Activated T-cell treated with anti-CD3 and anti-CD28 coated beads, Interleukin-2, amount 50 U/mL, for 4 hours (primary cell): Measurements from ENCODE around the gene DRAXIN. TPM values are rescaled to one million over a fixed set of nuclear protein-coding genes. Genes with fewer than 3 reads are reported as not detected.

Experiments
- ATAC-seq, 2 donors: fragments of 200-7000 bp; cut with Tn5 transposase; one replicate each; pipeline ENCODE4 v1.10.0; 2021
- DNase-seq: peaks from one replicate; pipeline ENCODE4 v3.0.0-alpha.2; 2020
- H3K27me3 Mint-ChIP-seq: one replicate; pipeline ENCODE4 v1.8.0; 2021; ENCODE audit warnings: low read depth, mixed read lengths
- H3K36me3 Mint-ChIP-seq: one replicate; pipeline ENCODE4 v1.8.0; 2022; ENCODE audit warnings: mixed read lengths; ENCODE audit not compliant: insufficient read depth
- H3K4me1 Mint-ChIP-seq: one replicate; pipeline ENCODE4 v1.8.0; 2021; ENCODE audit warnings: low read depth, mixed read lengths
- H3K4me3 Mint-ChIP-seq: one replicate; pipeline ENCODE4 v1.8.0; 2021; ENCODE audit warnings: mild to moderate bottlenecking, moderate library complexity, mixed read lengths
- H3K9me3 Mint-ChIP-seq: one replicate; pipeline ENCODE4 v1.8.0; 2021; ENCODE audit warnings: mixed read lengths
- total RNA-seq, 3 donors: library from RNA; stranded (reverse); gene quantifications; one replicate each; pipeline ENCODE4 v1.2.1, GENCODE V29; 2021

Gene DRAXIN
- total RNA-seq, 3 donors from 2014 or later = 0.03 to 0.08 (median 0.05) TPM

DNA sequence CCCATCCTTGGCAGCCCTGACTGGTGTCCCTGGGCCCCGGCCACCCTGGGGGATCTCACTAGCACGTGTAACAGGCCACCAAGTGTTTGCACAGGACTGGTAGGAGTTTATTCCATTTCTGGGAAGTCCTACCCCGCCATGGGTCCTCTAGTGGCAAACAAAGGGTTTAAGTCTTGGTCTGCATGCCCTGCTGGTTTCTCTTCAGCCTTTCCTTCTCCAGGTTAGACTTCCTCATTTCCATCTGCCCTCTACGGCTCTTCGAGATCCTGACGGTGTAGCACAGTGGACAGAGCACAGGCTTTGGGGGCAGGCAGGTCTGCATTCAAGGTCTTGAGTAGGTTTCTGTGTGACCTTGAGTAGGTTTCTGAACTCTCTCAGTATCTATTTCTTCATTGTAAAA is 47.3 kb downstream of the DRAXIN start:
- Mint-ChIP-seq H3K27me3 (no peaks in the 10 kb centered on the region), H3K36me3 (no peaks in the 10 kb centered on the region), H3K4me1 (peaks cover 65% of the 10 kb centered on the region), H3K9me3 (no peaks in the 10 kb centered on the region), H3K4me3 (no peak overlapping the region)
- no peak for ATAC-seq
- DNase-seq = no peak

DNA sequence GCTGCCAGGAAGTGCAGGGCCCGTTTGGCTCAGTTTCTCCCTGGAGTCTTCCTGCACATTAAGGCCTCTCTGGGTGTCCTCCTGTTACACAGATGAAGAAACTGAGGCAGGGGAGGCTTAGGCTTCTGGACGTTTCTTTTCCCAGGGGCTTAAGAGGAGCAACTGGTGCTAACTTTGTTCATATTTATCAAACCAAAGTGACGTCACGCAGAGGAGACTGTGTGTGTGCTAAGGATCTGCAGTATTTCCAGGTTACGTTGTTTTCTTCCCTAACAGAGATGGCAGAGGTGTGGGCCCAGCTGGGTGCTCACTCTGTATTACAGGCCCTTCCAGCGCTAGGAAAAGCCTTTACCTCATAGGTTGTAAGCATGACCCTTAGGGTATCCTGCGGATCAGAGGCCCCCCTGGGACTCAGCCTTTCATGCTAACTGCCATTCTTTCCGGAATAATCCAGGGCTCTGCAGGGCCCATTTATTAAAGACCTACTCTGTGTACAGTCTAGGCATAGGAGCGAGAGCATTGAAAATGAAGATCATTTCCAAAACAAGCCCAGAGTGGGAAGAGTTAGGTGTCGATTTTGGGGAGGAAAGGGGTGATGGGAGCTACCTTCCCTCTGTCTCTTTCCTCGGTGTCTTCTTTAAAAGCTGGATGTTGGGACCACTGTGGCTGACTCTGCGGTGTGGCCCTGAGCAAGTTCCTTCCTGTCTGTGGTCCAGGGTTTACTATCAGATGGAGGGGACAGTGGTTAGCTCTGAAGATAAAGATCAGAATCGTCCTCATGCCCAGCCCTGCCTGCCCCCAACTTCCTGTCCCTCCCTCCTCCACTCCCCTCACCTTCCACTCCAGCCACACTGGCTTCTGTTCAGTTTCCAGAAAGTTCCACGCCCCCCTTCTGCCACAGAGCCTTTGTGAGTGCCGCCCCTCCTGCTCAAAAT is 49.0 kb downstream of the DRAXIN start:
- H3K4me1 Mint-ChIP-seq = peaks cover 64% of the 10 kb centered on the region
- no peaks in the 10 kb centered on the region for H3K36me3 Mint-ChIP-seq
- no peaks in the 10 kb centered on the region for H3K9me3 Mint-ChIP-seq
- no peaks in the 10 kb centered on the region for H3K27me3 Mint-ChIP-seq
- H3K4me3 Mint-ChIP-seq = peak overlapping the region; percentile 57
- ATAC-seq = no peak
- no peak for DNase-seq

DNA sequence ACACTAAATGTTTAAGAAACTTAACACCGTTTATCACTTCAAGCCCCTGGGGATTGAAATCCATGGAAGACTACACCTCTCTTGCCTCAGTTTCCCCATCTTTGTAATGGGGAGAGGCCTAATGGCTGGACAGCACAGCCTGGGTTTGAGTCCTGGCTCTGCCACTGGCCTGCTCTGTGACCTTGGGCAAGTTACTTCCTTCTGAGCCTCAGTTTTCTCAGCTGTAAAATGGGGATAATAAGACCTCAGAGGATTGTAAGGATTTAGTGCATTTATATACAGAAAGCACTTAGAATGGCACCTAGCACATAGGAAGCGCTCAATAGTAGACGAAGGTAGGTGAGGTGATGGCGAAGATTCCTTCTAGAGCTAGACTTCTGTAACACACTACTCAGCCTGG is 50.0 kb downstream of the DRAXIN start:
- H3K36me3 Mint-ChIP-seq = peaks cover 8% of the 10 kb centered on the region
- no peak overlapping the region for H3K4me3 Mint-ChIP-seq
- H3K4me1 Mint-ChIP-seq = peaks cover 61% of the 10 kb centered on the region
- no peak for ATAC-seq
- no peak for DNase-seq
- no peaks in the 10 kb centered on the region for H3K27me3 Mint-ChIP-seq
- no peaks in the 10 kb centered on the region for H3K9me3 Mint-ChIP-seq

DNA sequence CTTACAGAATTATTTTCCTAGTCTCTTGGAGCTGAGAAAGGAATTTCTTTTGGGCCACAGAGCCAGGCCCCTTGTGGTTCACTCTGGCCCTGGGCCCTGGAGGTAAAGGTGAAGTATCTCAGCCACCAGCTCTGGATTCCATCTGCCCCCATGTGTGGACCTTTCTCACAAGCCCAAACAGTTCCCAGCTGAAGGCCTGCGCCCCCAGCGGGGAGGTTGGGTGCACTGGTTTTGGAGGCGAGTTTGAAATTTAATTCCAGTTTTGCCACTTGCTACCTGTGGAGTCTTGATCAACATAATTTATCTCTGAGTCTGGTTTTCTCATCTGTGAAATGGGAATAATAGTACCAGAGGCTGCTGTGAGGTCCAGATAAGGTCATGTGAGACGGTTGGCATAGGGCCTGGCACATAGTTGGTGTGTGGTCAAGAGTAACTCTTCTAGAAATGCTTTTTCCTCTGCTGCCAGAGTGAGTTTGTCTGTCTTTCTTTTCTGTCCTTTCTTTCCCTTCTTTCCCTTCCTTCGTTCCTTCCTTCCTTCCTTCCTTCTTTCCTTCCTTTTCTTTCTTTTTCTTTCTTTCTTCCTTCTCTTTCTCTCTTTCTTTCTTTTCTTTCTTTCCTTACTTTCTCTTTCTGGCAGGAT is 50.5 kb downstream of the DRAXIN start:
- peaks cover 59% of the 10 kb centered on the region for H3K4me1 Mint-ChIP-seq
- ATAC-seq (no peak), DNase-seq (no peak)
- H3K36me3 Mint-ChIP-seq = peaks cover 13% of the 10 kb centered on the region
- H3K4me3 Mint-ChIP-seq = no peak overlapping the region
- H3K9me3 Mint-ChIP-seq = no peaks in the 10 kb centered on the region
- H3K27me3 Mint-ChIP-seq = no peaks in the 10 kb centered on the region

DNA sequence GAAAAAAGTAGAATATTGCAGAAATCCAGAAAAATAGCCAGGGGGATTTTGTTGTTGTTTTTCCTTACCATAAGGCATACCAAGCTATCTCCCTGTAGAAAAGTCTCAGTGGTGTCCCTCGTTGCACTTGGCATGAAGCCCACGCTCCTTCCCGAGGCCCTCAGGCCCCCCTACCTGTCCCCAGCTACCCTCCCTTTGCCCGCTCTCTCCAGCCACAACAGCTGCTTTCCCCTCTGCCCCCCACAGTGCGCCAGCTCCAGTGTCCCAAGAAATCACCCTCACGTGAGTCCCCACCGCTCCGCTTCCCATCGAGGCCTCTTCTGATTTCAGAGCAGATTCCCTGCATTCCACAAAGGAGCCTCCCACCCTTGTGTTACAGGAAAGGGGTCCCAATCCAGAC is 52.8 kb downstream of the DRAXIN start:
- DNase-seq (no peak), ATAC-seq (no peak)
- Mint-ChIP-seq H3K27me3 (no peaks in the 10 kb centered on the region), H3K4me3 (no peak overlapping the region), H3K36me3 (peaks cover 13% of the 10 kb centered on the region), H3K4me1 (peaks cover 44% of the 10 kb centered on the region), H3K9me3 (no peaks in the 10 kb centered on the region)

DNA sequence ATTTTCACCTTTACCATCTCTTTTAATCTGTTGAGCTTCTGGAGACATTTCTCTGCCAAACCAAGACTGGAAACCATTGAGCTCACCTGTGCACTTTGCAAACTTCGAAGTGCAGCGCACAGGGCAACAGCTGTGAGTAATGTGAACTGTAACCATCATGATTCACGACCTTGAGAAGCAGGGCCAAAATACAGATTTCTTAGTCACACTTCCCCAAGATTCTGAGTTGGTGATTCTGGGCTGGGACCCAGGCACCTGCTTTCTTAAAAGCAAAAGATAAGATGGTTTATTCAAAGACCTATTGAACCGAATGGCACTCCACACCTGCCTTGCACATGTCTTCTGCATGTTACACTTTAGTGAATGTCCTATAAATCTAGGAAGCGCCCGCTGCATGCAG is 54.6 kb downstream of the DRAXIN start:
- peaks cover 28% of the 10 kb centered on the region for H3K4me1 Mint-ChIP-seq
- no peaks in the 10 kb centered on the region for H3K9me3 Mint-ChIP-seq
- H3K36me3 Mint-ChIP-seq = peaks cover 13% of the 10 kb centered on the region
- no peak for DNase-seq
- ATAC-seq = no peak
- H3K27me3 Mint-ChIP-seq = no peaks in the 10 kb centered on the region
- no peak overlapping the region for H3K4me3 Mint-ChIP-seq

DNA sequence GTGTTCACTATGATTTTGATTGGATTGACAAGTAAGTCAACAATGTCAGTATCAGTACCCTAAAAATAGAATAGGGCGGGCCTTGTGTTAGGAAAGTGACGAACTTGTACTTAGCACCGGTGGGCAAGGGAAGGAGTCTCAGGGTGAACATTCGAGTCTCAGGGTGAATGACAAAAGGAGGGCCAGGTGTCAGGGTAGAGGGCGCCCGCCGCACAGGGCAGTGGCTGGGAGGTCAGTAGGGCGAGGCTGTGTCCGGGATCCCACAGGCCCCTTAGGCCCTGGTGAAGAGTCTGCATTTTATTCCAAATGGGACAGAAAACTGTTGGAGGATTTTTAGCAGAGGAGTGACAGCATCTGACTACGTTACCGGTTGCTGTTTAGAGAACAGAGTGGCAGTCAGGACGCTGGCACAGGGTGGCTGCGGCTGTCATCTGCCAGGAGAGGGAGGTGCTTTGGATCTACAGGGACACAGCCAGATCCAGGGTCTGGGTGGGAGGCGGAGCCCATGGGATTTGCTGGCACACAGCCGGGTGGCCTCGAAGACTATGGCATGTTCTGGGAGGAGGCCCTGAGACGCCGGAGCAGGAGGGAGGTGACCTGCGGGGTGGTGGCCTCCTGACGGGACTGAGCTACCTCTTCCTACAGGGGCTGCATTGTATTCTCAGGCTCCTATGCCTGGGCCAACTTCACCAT is 55.4 kb downstream of the DRAXIN start:
- H3K27me3 Mint-ChIP-seq = no peaks in the 10 kb centered on the region
- ATAC-seq (no peak), DNase-seq (no peak)
- peaks cover 13% of the 10 kb centered on the region for H3K36me3 Mint-ChIP-seq
- H3K9me3 Mint-ChIP-seq = no peaks in the 10 kb centered on the region
- no peak overlapping the region for H3K4me3 Mint-ChIP-seq
- H3K4me1 Mint-ChIP-seq = peaks cover 19% of the 10 kb centered on the region

DNA sequence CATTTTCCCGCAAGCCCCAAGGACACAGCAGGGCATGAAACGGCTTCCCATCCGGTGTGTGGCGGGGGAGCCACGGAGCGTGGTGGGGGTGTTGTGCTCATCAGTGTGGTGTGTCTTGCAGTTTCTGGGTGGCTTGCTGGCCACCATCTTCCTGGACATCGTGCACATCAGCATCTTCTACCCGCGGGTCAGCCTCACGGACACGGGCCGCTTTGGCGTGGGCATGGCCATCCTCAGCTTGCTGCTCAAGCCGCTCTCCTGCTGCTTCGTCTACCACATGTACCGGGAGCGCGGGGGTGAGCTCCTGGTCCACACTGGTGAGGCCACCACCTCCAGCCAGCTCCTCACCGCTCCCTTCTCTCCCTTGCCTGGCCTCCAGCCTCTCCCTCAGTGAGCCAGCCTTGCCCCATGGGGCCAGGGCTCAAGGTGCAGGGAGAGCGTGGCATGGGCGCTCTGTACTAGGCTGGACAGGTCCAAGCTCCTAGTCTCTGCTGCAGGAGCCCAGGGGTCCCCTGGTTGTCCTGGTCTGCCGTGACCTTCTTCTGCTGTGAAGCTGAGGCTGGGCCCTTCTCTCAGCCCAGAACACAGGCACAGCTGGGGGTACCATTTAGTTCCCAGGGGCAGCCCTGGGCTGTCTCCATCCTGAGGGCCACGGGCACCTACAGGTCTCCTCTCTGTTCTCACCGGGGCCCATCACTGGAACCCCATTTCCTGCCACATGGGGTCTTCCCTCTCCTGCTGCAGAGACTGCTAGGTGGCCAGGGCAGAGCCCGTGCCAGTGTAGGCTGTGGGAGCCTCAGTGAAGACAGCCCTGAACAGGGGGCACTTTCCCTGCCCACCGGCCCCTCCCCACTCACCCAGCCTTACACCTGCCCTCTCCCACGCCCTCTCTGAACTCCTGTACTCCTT is 57.0 kb downstream of the DRAXIN start:
- Mint-ChIP-seq H3K27me3 (no peaks in the 10 kb centered on the region), H3K36me3 (peaks cover 13% of the 10 kb centered on the region), H3K4me1 (peaks cover 8% of the 10 kb centered on the region), H3K4me3 (no peak overlapping the region), H3K9me3 (no peaks in the 10 kb centered on the region)
- DNase-seq = no peak
- ATAC-seq = peak; percentile 30 to 34

DNA sequence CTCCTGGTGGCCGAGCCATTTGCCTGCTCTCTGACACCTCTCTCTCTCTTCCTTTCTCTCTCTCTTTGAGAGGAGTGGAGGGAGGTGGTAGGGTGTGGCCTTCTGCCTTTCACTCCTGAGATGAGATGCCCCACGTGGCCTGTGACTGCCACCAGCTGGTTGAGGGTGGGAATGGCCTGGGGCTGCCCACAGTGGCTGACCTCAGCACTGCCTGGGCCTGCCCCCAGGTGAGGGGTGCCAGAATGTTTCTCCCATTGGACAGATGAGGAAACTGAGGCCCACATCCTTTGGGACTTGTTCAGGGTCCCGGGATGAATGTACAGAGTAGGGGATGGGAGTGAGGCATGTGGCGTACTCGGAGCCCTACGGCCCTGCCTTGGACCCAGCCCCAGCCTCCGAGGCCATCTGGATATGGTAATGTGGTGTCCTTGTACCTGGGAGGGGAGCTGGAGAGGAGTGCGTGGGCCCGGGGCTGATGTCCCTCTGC is 57.7 kb downstream of the DRAXIN start:
- Mint-ChIP-seq H3K36me3 (peaks cover 13% of the 10 kb centered on the region), H3K9me3 (no peaks in the 10 kb centered on the region), H3K4me3 (no peak overlapping the region), H3K27me3 (no peaks in the 10 kb centered on the region), H3K4me1 (peaks cover 8% of the 10 kb centered on the region)
- DNase-seq (peak; percentile 35), ATAC-seq (peak; percentile 73 to 91)

DNA sequence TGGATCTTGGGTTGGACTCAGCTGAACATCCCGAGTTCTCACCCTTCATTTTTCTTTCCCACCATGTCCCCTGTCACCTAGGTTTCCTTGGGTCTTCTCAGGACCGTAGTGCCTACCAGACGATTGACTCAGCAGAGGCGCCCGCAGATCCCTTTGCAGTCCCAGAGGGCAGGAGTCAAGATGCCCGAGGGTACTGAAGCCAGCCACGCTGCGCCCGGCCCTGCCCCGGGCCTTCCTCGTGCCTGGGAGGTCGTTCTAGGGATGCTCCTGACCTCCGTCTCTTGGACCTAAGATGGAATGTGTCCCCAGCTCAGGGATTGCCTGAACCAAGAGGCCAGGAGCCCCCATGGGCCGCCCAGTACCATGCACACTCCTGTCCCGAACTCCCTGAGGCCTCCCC is 58.5 kb downstream of the DRAXIN start:
- no peaks in the 10 kb centered on the region for H3K9me3 Mint-ChIP-seq
- DNase-seq = no peak
- no peak overlapping the region for H3K4me3 Mint-ChIP-seq
- H3K36me3 Mint-ChIP-seq = peaks cover 13% of the 10 kb centered on the region
- H3K27me3 Mint-ChIP-seq = no peaks in the 10 kb centered on the region
- H3K4me1 Mint-ChIP-seq = peaks cover 8% of the 10 kb centered on the region
- no peak for ATAC-seq

DNA sequence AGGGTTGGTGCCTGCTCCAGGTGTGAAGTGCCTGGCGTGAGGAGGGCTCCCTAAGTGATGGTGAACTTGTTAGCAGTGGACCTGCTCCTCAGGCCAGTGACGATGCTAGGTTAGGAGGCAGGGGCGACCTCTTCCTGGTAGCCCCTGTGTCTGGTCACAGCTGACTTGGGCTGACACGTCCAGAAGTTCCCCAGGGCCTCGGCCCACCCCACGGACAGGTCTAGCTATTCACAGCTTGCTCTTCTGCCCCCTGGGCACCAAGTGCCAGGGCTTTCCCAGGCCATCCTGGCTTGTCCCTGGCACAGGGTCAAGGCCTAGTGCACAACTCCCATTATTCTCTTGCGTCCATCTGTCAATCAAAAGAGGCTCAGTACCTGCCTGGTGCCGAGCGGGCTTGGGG is 59.6 kb downstream of the DRAXIN start:
- Mint-ChIP-seq H3K4me1 (peaks cover 8% of the 10 kb centered on the region), H3K27me3 (no peaks in the 10 kb centered on the region), H3K4me3 (no peak overlapping the region), H3K9me3 (no peaks in the 10 kb centered on the region), H3K36me3 (peaks cover 8% of the 10 kb centered on the region)
- ATAC-seq (no peak), DNase-seq (no peak)

DNA sequence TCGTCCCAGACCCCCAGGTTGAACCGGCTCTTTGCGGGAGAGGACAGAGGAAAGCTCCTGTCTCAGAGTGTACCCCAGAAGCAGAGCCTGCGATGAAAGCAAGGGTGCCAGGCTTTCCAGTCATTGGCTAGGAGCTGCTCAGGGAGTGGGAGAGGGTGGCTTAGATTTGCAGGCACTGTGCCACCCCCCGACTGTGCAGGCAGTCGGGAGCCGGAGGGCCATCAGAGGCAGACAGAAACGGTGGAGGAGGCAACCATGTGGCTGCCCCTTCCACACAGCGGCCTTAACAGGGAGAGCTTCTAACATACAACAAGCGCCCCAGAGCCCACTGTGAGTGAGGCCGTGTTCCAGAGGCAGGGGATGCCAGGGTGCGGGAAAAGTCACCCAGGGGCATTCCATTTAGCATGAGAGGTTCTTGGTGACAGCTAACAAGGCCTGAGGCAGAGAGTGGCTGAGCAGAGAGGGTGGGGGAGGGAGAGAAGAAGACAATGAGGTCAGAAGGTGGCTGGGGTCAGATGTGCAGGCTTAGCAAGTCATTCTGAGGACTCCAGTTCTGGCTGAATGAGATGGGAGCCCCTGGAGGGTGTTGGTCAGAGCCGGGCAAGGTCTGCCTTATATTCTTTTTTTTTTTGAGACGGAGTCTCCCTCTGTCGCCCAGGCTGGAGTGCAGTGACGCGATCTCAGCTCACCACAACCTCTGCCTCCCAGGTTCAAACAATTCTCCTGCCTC is 61.0 kb downstream of the DRAXIN start:
- Mint-ChIP-seq H3K9me3 (no peaks in the 10 kb centered on the region), H3K36me3 (no peaks in the 10 kb centered on the region), H3K4me3 (no peak overlapping the region), H3K4me1 (peaks cover 5% of the 10 kb centered on the region), H3K27me3 (no peaks in the 10 kb centered on the region)
- DNase-seq (no peak), ATAC-seq (peak in 1 of 2 donors; percentile 17)

DNA sequence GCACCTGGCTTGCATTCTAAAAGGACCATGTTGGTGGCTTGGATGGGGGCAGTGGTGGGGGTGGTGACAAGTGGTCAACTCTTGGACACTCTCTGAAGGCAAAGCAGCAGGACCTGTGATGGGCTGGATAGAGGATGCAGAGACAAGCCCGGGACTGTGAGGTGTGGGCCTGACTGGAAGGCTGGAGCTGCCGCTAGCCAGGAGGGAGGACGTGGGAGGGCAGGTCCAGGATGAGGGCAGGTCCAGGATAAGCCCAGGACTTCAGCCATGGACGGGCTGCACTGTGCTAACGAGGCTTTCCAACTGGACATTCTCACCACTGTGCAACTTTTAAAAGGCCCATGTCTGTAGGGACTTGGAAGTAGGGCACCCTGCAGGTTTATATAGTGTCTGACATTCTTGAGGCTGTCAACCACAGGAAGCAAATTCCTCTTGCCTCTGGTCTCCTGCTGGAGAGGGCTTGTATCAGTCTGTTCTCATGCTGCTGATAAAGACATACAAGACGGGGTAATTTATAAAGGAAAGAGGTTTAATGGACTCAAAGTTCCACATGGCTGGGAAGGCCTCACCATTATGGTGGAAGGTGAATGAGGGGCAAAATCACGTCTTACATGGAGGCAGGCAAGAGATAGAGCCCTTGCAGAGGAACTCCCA is 62.2 kb downstream of the DRAXIN start:
- Mint-ChIP-seq H3K27me3 (no peaks in the 10 kb centered on the region), H3K4me3 (no peak overlapping the region), H3K4me1 (peaks cover 5% of the 10 kb centered on the region), H3K36me3 (no peaks in the 10 kb centered on the region), H3K9me3 (no peaks in the 10 kb centered on the region)
- ATAC-seq = no peak
- no peak for DNase-seq
